ENCODE results near the gene LGR5.

Gene LGR5

DNA sequence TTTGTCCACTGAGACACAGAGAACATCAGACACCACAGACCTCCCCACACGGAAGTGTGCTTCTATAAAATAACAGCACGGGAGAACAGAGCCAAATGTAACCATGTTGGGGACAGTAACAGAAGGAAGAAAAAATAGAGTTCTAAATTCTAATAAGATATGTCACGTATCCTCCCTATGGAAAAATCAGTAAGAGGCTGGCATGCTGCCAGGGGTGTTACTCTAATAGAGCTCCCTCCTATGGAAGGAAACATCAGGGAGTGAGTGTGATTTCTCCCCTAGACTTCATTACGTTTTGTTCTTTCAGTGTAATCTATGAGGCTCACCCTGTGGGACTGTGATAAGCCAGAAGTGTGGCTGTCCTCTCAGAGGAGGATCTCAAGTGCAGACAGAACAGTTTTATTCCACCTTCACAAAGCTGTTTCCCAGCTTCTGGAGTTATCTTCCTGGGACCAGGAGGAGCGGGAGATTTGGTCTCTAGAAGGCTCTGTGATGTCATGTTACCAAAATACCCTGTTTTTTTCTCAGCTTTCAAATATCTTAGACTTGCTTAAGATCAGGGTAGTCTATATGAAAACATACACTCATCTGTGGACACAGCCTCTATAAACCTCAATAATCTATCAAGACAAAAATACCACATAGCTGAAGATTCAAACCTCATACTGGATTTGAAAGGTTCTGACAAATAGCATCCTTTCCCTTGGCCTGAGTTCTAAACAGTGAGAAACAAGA is 154.8 kb downstream of the LGR5 start:
- DNase-seq (ENCODE audit: low spot score), result no peak

DNA sequence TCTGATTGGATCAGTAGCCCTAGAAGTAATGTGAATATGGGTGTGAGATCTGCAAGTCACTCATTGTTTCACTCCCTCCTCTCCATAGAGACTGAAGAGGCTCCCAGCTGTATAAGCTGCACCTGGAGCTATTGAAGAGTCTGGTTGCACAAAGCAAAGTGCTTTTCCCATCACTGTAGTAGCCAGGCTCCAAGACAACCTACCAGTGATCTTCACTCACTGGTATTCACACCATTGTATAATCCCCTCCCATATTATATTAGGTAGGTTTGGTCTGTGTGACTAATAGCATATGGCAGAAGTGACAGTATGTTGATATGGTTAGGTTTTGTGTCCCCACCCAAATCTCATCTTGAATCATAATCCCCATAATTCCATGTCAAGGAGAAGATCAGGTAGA is 159.6 kb downstream of the LGR5 start:
- DNase-seq (ENCODE audit: low spot score), result no peak

DNA sequence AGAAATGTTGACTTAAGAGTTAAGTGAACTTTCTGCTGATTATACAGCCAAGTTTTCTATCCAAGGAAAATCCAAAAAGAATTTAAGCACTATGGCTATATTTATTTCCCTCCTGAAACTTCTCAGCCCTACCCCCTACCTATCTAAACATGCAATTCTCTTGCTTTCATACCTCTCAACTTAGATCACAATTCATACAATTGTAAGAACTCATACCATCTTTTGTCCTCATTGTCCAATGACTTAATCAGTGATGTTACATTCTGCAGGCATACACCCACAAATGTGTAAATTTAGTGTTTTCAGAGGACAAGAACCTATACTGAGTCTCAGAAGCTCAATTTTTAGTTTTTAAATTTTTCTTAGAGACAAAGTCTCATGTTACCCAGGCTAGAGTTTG is 161.9 kb downstream of the LGR5 start:
- DNase-seq (ENCODE audit: low spot score), result no peak

DNA sequence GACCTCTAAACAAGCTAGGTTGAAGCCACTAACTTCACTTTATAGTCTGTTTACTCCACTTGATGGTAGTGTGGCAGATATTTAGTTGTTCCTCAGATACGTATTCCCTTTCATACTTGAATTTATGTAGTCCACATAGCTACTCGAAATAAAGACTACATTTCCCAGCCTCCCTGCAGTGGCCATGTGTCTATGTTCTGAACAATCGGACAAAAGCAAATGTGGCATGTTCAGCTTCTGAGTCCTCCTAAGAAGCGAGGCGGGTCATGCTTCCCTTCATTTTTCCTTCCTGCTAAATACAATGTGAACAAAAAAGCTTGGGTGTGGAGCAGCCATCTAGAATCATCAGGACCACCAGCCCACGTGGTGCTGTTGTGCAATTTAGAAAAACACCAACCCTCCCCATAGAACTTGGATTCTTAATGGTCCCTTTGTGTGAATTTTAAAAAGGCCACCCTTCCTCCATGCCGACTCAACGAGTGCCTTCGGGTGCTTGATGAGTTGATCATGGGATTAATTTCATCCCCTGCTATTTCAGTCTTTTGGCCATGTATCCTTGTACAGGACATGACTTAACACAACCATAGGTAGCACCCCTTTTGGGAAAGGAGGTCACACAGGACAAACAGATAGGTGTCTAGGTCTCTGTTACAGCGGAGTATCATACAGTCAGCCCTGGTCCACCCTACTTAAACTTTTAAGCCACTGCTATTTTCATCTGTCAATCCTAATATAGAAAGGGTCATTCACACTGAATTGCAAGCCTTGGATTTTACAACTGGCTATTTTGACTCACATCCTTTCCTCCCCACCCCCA is 163.4 kb downstream of the LGR5 start:
- no peak for DNase-seq (ENCODE audit: low spot score)

DNA sequence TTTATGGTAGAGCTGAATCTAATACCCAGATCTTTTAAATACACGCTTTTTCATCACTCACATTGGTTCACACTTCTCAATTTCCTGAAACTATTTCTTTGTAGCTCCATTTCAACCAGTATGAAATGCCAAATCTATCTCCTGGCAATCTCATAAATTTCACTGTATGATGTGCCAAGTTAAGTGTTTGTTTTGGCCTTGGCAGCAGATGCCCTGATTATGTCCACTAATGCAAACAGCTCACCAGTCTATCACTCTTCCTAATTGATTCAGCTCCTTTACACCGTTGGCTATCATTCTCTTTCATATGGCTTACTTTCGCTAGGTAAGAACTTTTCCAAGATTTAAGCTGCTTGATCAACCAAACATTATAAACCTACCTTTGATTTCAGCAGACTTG is 165.4 kb downstream of the LGR5 start:
- no peak for DNase-seq (ENCODE audit: low spot score)

DNA sequence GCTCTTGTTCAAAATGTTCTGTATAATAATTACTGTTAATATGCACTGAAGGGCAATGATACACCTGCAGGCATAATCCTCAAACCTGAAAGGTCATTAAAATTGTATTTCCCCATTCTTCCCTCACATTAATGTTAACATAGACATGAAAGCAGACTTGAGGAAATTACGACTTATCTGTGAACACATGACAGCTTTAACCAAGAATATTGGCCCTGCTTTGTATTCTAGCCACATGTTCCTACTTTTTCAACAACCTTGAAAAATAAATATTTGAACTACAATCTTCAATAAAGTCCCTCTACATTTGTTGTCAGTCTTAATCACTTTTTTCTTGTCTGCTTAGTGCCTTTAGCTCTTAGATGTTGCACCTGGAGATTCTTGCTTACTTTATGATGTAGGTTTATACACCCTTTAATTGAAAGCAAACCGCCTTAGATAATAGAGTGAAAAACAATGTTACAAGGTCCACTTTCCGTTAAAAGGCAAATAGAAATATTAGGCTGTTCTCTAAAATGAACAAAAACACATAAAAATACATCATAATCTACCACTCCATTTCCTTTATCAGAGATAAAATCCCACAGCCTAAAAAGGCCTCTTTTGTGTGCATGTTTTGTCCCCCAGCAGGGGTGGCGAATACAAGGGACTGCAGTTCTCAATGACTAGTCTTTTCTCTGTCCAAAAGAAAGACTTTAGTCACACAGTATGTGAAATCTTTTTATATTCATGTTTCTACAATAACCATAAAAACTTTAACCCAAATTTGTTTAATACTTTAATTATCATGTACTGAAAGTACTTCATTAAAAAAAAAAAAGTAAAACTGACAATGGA is 168.1 kb downstream of the LGR5 start:
- no peak for DNase-seq (ENCODE audit: low spot score)

DNA sequence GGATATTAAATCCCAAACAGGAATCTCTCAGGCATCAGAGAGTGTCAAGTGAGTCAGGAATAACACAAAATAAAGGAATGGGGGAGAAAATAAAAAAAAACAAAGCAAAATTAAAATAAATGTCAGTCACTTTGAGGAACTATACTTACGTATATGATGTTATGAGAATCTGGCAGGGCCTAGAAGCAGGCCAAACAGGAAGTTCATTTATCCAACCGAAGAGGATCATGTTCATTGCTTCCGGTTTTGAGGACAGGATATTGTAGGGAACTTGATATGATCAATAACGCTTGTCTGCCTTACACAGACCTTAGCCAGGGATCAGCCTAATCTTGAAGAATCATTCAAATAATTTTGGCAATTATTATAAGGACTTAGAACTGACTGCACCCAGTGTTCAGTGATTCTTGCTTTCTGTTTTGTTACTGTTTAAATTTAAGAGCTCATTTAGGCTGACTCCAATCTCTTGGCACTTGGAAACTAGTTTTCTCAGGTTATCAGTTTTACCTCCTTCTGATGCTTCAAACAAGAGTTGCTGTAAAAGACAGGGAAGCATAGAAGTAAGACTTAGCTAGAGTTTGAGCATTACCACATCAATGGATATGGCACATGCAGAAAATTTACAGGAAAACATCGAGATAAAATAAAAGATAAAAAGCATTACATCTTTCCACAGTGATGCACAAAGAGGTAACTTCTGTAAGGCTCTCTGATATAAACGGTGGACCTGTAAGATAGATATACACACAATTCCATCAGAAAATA is 170.6 kb downstream of the LGR5 start:
- DNase-seq (ENCODE audit: low spot score), result no peak

DNA sequence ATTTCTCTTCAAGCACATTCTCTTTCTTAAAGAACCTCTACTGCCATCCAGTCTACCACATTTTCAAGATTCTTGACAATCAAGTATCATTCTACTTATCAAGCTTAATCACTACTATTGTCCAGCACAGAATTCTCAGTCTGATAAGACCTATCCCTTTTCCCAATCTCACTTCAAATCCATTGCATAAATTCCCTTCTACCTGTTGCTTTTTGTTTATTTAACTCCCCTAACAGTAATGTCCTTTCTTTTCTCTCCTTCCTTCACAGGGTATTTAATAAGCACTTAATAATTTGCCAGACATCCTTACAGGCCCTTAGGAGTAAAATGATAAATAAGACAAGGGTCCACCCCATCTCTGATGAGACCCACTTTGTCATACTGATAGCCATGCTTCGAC is 182.3 kb downstream of the LGR5 start:
- DNase-seq (ENCODE audit: low spot score), result no peak

DNA sequence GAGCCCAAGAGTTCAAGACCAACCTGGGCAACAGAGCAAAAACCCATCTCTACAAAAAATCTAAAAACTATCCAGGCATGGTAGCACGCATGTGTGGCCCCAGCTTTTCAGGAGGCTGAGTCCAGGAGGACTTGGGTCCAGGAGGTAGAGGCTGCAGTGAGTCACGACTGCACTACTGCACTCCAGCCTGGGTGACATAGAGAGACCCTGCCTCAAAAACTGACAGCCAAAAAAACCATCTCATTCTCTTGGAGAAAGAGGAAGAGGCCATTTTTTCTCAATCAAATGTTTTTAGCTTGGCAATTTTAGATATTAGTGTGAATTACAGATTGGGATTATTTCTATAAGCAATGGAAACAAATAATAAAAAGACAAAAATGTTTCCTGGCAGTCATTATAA is 185.9 kb downstream of the LGR5 start:
- DNase-seq (ENCODE audit: low spot score), result no peak

DNA sequence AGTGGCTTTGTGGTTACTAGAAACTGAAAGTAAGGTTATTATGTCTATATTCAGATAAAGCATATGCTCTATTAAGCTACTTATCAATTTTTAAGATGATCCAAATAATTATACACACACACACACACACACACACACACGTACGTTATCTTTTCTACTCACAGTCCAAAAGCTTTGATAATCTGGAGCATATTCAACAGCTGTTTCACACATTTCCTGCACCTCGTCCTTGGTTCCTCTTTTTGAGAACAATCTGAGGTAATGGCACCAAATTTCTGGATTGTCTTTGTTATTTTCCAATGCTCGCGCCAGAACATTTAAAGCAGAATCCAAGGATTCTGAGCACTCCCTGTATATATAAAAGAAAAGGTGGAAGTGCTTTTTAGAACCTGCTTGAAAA is 186.5 kb downstream of the LGR5 start:
- DNase-seq (ENCODE audit: low spot score), result no peak

DNA sequence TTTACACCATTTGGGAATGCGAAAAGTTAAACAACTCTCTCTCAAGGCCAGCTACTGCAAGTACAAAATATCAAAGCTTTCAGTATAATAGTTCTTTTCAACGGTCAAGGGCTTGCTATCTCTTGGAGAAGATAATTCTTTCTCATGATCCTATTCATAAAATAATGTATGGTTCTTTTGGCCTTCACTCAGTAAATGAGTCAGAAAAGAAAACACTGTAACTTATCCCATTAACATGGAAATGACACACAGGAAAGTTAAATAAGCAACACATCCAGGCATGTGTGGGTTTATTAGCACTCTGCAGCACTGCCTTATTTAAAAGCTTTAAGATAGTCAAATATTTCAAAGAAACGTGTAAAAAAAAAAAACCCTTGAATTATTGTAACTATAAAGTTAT is 187.2 kb downstream of the LGR5 start:
- no peak for DNase-seq (ENCODE audit: low spot score)

DNA sequence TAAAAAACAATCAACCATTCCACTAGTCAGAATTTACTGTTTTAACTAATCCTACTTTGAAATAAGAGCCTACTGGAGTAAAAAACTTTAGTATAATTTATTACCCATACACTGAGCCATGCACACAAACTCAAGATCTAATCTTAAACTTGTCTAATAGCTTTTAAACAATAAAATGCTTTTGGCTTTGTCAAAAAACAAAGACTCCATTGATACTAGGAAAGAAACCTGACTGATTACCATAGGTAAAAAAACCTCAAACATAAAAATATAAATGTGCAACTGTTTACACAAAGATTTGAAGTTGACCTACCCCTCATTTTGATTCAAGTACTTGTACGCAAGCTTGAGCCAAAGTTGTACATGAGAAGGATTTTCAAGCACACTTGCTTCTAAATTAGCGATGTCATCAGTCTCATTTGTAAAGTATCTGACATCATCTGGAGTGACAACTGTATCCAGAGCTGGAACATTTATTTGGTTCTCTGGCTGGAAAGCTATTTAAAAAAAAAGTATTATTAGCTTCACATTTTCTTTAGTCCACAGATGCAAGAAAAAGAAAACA is 187.9 kb downstream of the LGR5 start:
- no peak for DNase-seq (ENCODE audit: low spot score)

Data from HuH-7.5 (cell line).